ENCODE data around the gene FBXL15. TPM values are rescaled to one million over a fixed set of nuclear protein-coding genes. Genes with fewer than 3 reads are reported as not detected.
A peak's percentile ranks its signal among the peaks of the same experiment; 100 is the strongest.

The FBXL15 gene
- total RNA-seq, 3 donors from 2014 or later = 18.3 to 27.7 (median 20.5) TPM

- intact Hi-C loops (cut with DNase I, micrococcal nuclease) = no loop called here
- DNase-seq (peak in 1 of 3 donors; percentile 43), ATAC-seq (no peak)
- Histone ChIP-seq H3K9me3 (no peaks in the 10 kb centered on the region), H3K4me1 (ENCODE audit: low read depth) (peaks cover 8% of the 10 kb centered on the region), H3K4me3 (no peak overlapping the region), H3K36me3 (ENCODE audit: low read depth) (no peaks in the 10 kb centered on the region)
- no peak for TF ChIP-seq CTCF (IDR thresholded peaks at IDR 0.05)
Observed at GRCh38 chr10:102409604-102410428, 10.8 kb upstream of the FBXL15 start.

- H3K4me3 ChIP-seq = no peak overlapping the region
Observed at GRCh38 chr10:102410429-102411073, 10.1 kb upstream of the FBXL15 start.

GRCh38 chr10:102411341-102412255 is 9.0 kb upstream of the FBXL15 start:
- Histone ChIP-seq H3K36me3 (ENCODE audit: low read depth) (no peaks in the 10 kb centered on the region), H3K9me3 (no peaks in the 10 kb centered on the region), H3K4me1 (ENCODE audit: low read depth) (peaks cover 8% of the 10 kb centered on the region), H3K4me3 (no peak overlapping the region)
- intact Hi-C loops (cut with DNase I, micrococcal nuclease) = no loop called here
- no peak for ATAC-seq
- TF ChIP-seq CTCF (IDR thresholded peaks at IDR 0.05) = no peak
- no peak for DNase-seq

More at GRCh38 chr10:102410429-102411073, 10.1 kb upstream of the FBXL15 start:
- Histone ChIP-seq H3K9me3 (no peaks in the 10 kb centered on the region), H3K4me1 (ENCODE audit: low read depth) (peaks cover 8% of the 10 kb centered on the region), H3K36me3 (ENCODE audit: low read depth) (no peaks in the 10 kb centered on the region)
- peak in 1 of 3 donors; percentile 60 for DNase-seq
- TF ChIP-seq CTCF (IDR thresholded peaks at IDR 0.05) = no peak
- intact Hi-C loops (cut with DNase I, micrococcal nuclease) = no loop called here
- peak; percentile 10 for ATAC-seq

- intact Hi-C loops (cut with DNase I, micrococcal nuclease) = no loop called here
- no peak for ATAC-seq
- no peak for TF ChIP-seq CTCF (IDR thresholded peaks at IDR 0.05)
Observed at GRCh38 chr10:102412293-102412692, 8.3 kb upstream of the FBXL15 start.

GRCh38 chr10:102413053-102413705 is 7.5 kb upstream of the FBXL15 start:
- H3K36me3 ChIP-seq (ENCODE audit: low read depth) = no peaks in the 10 kb centered on the region
- ATAC-seq (no peak), DNase-seq (no peak)
- peaks cover 8% of the 10 kb centered on the region for H3K4me1 ChIP-seq (ENCODE audit: low read depth)
- no peaks in the 10 kb centered on the region for H3K9me3 ChIP-seq
- intact Hi-C loops (cut with DNase I, micrococcal nuclease) = no loop called here
- no peak overlapping the region for H3K4me3 ChIP-seq
- no peak for TF ChIP-seq CTCF (IDR thresholded peaks at IDR 0.05)

More at GRCh38 chr10:102412293-102412692, 8.3 kb upstream of the FBXL15 start:
- no peak for DNase-seq
- Histone ChIP-seq H3K36me3 (ENCODE audit: low read depth) (no peaks in the 10 kb centered on the region), H3K4me3 (no peak overlapping the region), H3K4me1 (ENCODE audit: low read depth) (peaks cover 8% of the 10 kb centered on the region), H3K9me3 (no peaks in the 10 kb centered on the region)
